ENCODE results near the gene CELF2.

CELF2 gene

DNA sequence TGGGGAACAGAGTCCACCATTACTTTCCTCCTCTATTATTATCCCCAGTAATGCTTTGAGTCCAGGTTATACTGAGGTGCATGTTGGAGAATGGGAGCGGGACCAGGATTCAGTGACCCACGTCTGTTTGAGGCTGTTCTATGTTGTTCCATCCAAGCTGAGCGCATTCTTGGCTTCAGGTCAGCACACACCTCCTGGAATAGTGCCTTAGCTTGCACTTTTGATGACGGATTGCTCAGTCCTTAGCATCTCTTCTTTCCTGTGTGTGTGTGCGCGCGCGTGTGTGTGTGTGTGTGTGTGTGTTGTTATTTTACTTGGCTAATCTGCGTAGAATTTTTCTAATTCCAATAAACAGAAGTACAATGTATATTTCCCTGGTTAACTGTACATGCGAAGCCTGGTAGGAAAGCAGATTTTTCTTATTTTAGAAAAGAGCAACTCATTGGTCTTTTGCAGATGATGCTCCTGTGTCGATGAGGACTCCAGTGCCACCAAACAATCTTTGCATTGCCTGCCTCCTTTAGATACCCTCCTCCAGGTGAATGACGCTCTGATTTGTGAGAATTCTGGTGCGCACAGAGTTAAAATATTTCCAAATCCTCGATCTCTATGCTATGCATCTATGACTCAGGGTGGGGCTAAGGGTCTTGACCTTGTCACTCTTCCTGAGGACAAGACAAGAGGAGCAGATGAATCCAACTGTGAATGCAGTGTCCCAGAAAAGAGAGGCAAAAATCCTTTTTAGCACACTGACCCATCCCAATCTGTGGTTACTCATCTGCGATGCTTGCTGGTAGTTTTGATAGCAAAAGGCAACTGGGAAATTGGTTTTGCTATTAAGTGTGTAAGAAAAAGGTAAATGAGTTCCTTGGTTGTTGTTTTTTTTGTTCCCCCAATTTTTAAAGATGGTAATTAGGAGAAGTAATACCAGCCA is 13.3 kb upstream of the CELF2 start:
- DNase-seq = no peak

DNA sequence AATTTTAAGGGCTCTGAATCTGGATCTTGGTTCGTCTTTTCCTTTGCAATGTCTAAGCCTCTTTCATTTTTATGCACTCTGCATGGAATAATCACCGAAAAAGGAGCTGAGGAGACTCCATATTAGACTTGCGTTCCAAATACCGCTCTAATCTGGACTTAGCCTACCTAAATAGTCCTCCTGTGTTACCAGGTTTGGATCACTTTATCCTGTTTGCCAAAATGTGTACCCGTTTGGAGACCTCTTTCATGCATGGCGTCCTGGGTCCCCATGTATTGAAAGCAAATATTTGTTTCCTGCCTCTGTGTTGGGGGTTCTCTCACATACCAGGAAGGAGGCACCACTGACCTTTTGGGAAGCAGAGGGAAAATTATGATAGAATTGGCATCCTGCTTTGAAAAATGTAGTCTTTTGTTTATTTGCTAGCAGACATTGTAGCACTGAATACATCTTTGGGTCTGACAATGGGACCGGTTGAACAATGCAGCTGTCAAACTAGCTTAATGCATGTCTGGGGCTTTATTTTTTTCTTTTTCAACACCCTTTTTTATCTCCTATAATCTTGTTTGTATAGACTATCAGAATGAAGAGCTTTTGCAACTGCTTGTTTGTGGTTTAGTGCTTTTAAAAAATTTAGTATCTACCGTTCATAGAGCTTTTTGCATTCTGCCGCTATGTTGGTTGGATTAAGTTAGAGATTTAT is 11.8 kb upstream of the CELF2 start:
- no peak for DNase-seq

DNA sequence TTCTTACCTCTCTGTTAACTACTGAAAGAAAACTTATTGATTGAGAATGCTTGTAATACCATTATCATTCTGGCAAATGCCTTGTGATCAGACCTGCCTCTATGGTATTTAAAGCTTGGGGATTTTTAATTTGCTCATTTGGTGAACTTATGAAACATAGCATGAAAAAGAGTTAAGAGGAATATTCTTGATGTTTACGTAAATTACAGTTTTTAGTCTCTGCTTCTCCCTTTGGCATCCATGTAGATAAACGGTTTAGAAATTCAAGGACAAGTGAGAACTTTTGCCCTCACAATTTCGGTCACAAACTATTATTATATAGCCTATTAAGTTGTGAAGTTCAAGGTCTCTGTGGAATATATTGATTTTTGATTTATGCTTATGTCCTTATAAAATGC is 11.2 kb upstream of the CELF2 start:
- DNase-seq = no peak

DNA sequence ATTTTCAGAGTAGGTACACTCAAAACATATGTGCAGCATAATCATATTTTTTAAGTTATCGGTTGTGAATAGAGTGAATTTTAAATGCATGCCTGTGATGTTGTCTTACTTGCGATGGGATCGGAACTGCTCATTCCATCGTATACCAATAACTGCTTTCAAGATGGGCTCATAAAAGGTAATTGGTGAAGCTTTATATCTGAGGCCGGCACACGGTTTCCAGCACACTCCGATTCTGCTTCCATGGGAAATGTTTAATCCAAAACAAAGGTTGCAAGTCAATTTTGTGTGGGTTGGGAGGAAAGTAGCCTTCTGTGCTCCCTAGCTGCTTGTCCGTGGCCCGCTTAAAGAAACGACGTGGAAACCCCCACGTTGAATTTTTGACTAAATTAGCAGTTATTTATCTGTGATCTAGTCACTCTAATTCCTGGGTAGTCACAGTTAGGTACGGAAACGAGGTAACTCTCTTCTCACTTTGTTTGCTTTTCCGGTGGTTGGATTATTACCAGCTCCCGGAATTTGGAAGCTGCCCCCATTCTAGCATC is 10.1 kb upstream of the CELF2 start:
- DNase-seq = no peak

DNA sequence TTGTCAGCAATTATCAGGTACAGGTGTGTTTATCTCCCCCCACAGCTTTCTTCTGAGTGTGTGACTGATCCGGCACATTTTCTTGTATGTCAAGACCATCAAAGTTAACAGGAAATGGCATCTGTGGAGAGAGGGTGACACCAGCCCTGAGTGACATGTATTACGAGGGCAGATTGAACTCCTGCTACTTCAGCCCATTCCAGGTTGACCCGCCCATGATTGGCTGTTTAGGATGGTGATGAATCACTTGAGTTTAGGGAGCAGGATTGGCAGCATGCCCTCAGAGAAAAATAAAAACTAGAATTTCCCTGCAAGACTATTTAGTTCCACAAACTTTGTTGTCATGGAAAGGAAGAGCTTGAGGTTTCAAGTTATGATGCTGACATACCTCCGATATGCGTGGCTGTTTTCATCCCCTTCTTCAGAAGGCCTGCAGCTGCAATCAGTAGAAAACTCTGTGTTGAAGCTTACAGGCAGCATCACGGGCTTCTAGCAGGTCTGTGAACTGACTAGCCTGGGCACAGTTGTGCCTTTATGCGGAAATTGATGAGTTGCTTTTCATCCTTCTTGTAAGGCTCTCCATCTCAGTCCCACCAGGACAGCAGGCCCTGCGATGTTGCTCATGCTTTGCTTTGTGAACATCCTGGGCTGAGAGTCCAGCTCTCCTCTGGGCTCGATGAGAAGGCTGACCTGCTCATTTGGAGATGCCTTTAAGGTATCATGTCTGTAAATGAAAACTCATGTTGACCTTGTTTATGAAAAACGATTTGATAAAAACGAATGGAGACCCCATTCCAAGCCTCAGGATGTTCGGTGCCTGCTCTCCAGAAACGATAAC is 8.0 kb upstream of the CELF2 start:
- DNase-seq = no peak

DNA sequence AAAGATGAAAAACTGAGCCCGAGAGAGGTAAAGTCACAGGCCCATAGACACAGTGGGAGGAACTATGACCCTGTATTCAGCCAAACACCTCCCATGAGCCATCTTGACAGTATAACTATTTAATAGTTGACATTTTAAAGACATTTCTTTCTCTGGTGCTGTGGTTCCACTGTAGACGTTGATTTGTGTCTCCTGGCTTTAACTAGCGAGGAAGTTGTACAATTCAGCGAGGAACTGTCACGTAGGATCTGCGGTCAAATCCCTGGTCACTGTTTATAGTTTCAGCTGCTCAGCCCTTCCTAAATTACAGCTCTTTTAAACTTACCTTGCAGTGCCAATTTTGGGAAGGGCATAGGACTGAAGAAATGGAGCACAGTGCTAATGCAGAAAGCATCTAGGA is 7.1 kb upstream of the CELF2 start:
- no peak for DNase-seq

DNA sequence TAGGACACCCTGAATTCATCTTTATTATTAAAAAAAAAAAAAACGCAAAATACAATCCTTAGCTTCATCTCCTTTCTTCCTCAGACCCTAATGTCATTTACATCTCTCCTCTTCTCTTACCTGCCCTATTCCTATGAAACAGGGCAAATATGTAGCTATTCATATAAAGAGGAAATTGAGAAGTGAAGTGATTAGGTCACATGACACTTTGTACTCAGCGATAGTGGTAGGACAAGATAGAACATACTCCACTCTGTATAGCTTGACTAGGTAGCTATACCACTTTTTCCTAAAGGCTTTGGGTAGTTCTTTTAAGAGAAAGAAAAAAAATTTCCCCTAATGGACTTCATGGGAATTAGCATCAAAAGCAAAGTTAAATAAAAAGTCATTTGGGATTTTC is 6.2 kb upstream of the CELF2 start:
- DNase-seq = no peak

DNA sequence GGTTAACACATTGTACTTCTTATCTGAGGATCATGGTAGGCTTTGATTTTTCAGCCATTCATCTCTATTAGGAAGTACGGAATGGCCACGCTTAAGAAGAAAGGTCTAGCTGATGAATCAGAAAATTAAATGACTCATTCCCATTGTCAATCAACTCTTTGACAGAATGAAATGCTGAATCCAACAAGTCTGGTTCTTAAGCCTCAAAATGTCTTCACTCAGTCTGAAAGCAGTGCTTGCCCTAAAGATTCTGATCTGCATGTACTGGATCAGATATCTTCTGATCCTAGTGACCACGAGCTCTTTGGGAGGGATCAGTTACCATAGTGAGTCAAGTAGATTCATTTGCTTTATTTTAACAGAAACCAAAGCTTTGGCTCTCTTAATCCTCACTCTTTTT is 5.7 kb upstream of the CELF2 start:
- no peak for DNase-seq

DNA sequence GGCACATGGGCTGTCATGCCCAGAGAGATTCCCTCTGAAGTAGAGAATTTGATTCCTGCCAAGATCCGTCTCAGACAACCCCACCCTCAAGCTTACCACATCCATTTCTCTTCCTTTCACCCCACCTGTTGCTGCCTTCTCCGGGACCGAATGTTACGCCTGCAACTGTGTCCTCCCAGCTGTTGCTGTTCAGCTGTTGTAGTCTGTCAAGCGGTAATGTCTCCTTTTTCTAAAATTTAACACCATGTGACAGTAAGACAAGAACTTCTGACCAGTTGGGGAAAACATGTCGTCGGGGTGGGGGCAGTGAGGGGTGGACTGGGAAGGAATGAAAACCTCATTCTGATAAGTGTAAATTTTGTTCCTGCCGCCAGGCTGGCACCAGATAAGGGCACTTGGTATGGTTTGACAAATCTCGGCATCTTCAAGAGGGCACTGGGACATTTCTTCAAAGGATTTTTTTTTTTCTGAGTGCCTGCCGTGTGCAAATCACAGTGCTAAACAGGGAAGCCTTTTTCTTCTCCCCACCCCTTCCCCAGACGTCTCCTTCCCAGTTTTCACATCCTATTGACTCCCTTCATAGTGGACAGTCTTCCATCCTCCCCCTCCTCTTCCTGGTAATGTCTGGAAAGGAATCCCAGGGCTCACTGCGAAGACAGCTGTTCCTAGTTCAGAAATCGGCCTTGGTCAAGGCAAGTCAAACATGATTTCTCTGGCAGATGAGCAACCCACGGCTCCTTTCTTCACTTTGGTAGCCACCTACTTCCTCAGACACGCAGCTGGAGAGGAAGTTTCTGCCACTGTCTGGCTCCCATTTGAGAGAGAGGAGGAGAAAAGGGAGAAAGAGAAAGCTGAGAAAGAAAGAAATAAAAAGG is 5.0 kb upstream of the CELF2 start:
- DNase-seq = no peak

DNA sequence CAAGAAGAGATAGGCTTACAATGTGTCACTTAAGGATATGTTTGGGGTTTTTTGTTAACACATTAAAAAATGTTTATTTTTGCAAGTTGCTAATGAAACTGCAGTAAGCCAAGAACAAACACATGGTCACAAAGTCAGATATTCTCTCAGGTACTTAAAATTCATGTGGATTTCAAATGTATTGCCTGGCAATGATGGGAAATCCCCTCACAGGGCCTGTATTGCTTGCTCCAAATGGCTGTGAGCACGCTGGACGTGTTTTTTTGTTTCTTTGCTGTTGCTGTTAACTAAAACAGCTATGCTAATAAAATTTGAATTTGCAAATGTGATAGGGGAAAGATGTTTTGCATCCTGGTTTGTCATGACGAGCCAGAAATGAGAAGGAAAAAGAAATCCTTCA is 3.8 kb upstream of the CELF2 start:
- DNase-seq = no peak

DNA sequence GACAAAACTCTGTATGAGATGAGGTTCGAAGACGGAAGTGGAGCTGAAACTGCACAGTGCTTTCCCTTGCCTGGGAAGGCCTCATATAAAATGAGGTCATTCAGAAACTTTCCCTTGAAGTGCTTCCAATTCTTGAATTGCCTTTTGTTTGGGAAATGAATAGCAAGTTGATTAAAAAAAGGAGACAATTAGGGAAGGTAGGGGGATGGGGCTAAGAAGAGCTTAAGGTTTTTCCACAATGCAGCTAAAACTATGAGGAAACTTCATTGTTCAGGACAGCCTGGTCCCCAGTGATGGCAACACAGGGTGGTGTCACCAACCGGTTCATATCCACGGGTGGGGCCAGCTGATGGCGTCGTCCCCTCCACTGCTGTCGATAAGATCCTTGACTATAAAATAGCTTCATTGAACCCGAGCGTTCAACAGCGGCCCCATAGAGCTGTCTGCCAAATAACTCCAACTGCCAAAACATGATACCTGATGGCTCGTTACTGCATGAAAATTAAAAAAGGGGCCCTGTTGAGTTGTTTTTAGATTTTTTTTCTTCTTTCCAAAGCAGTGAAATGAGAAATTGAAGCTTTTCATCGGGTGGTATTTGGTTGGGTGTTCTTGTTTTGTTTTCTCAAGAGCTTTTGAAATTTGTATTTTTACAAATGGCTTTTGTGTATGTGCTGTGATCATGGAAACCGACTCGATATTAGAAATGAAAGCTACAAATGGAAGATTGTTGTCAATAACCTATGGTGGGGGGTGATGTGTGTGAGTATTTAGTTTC is 2.8 kb upstream of the CELF2 start:
- DNase-seq = no peak

DNA sequence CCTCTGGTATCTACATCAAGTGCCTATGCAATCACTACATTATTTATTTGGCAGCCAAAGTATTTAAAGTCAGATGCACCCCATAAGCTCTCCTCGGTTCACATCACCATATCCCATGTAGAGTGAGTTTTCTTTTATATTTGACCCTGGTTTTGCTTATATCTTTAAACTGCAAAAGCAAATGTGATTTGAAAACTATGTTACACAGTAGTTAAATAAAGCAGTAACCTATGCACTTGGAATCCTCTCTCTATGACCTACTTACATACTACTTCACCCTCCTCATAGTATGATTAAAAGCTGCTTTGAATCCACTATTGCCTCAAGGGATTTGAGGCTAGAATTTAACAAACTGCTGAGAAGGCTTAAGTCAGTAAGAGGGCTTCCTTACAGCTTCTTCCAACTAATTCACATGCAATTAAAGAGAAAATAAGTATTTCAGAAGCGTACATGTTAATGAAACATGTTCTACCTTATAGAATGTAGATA is 2.2 kb upstream of the CELF2 start:
- no peak for DNase-seq

DNA sequence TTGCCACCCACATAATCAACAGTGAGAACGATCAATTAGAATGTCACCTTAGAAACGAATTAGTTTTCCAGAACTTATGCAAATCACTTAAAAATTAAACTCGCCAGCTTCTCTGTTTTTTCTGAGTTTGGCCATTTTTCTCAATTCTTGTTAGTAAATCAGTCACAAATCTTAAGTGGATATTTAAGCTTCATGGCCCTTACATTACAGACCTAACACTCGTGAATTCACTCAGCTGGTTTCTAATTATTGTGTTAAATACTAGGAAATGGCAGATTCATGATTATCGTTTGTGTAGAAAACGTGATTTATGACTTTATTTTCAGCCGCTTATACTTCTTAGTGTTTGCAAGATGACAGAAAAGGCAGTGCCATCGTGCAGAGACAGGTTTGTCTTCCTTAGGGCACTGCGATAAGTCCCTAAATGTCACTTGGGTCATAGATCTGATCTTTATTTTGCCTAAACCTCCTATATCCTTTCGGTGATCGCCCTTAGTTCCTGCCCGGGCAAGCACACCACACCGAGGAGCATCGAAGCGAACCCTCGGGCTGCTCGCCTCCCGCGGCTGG is 587 bp upstream of the CELF2 start:
- no peak for DNase-seq

DNA sequence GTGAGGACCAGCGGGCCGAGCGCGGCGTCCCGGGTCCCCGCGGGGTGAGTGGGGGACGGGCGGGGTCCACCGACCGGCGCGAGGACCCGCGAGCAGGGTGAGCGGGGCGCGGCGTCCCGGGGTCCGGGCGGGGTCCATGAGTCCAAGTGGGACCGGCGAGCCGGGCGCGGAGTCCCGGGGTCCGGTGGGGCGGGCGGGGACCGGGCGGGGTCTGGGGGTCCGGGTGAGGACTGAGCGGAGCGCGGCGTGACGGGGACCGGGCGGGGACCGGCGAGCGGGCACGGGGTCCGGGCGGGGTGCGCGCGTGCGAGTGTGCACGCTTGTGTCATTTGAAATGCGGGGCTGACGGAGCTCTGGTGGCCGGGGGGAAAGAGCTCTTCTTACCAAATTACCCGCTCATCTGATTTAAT is 765 bp downstream of the CELF2 start:
- DNase-seq = no peak

DNA sequence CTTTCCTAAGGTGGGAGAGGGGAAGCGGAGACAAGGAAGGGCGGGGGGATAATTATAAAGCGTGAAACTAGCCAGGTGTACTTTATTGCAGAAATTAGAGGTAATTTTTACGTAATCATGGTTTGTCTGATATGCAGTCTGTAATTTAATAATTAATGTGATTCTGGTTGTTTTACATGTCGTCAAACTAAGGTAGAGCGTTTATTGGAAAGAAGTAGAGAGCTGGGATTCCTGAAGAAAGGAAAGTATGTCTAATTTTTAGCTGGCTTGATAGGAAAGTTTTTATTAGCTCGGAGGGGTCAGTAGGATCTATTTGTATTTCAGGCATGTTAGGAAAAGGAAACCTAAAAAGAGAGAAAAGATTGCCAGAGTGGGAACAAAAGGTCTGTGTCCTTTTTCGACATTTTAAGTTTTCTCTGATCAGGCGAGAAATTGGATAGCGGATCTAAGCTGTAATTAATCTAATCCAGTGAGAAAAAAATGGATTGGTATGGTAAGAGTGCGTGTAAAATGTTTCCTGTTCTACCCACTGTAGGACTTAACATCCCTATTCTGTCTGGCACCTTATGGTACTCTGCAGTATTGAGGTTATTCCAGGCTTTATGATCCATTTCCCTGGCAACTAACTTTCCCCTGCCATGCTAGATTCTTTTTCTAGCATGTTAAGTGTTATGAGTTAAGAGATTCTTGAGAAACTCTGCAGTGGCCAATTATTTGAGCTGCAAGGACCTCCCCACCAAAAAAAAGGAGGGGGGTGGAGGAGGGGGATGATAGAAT is 1.4 kb downstream of the CELF2 start:
- DNase-seq = no peak

DNA sequence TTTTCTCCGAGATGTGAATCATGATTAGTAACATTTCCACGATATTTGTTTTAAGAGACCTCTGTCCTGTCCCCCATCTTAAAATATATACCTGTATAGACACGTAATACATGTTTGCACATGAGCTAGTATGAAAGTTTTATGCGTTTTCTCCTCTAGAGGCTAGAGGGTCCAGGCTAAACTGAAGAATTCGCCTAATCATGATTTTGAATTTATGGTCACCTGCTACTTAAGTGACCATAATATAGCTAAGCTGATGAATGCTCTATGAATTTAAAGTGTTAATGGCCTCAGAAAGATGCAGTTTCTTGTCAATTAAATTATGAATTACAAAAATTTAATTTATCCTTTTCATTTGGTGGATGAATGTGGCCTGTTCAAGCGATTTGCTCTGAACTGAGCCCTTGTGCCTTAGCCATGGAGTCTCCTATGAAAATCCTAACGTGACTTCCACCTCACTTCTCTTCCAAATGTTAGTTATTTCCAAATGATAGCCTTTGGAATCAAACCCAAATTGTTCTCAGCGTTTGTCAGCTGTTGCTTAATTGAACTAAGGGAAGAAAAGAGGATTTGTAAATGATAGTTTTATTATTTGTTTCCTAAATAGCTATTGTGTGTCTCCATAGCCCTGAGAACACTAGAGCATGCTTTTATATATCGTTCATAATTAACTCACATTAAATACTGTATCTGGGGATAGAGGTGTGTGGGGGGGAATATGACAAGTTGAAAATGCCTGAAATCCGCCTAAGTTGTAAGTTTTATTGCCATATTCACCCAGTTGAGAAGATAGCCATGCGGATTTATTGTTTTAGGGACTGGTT is 2.3 kb downstream of the CELF2 start:
- DNase-seq = no peak

DNA sequence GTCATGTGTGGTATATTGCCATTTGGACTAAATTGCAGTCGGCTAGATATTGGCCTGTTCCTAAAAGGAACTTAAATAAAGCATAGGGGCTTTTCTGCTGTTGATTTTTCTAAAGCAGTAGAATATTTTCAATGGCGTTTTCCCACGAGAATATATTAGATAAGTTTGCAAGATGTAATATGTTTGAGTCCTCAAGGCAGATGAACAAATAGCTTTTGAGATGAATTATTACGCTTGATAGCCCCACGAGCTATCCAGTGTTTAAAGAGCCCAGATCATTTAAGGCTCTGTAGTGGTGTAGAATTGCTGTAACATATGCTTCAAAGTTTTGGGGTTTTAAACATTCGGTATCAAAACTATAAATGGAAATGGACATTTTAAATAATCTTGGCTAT is 2.9 kb downstream of the CELF2 start:
- DNase-seq = no peak

DNA sequence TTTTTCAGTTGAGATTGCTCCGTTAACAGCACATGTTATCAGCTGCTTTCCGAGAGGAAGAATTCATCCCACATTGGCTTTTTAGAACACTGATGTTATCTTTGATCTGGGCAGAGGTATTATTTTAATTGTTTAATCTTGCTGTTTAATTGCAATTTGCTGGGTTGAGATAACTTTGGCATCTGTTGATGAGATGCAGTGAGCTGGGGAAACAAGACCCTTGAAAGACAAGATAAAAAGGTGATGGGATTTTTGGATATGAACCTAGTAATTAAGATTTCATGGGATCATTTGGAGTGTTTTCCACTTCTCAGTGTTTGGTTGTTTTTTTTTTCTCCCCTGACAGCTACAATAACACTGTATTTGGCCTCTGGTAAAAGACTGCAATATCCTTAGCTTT is 4.5 kb downstream of the CELF2 start:
- DNase-seq = no peak

All from CD4-positive, alpha-beta T cell treated with Interleukin-17A for 1 hour (primary cell).